GM21423 (cell line): ENCODE measurements around the gene IMMP2L.
A peak's percentile ranks its signal among the peaks of the same experiment; 100 is the strongest.

Experiments used
- ATAC-seq: cut with Tn5 transposase; IDR thresholded peaks from one replicate; pipeline ENCODE4 v1.9.1; 2021; ENCODE audit warnings: mild to moderate bottlenecking, moderate library complexity; ENCODE audit not compliant: unreplicated experiment

The IMMP2L gene

GRCh38 chr7:111051832-111052231 lies 510.5 kb downstream of the IMMP2L start:
- ATAC-seq: no peak

GRCh38 chr7:111050875-111051416 lies 511.3 kb downstream of the IMMP2L start:
- ATAC-seq: no peak

GRCh38 chr7:111049971-111050680 lies 512.2 kb downstream of the IMMP2L start:
- no peak for ATAC-seq

- no peak for ATAC-seq
Measured at GRCh38 chr7:111047595-111047994, 514.7 kb downstream of the IMMP2L start.

GRCh38 chr7:111045449-111045848 lies 516.8 kb downstream of the IMMP2L start:
- ATAC-seq: no peak

- peak; percentile 96 for ATAC-seq
Measured at GRCh38 chr7:111043561-111043960, 518.7 kb downstream of the IMMP2L start.

- no peak for ATAC-seq
Measured at GRCh38 chr7:111042842-111043241, 519.5 kb downstream of the IMMP2L start.

- no peak for ATAC-seq
Measured at GRCh38 chr7:111041577-111041976, 520.7 kb downstream of the IMMP2L start.

- peak; percentile 51 for ATAC-seq
Measured at GRCh38 chr7:111038185-111038584, 524.1 kb downstream of the IMMP2L start.

GRCh38 chr7:111031916-111032315 lies 530.4 kb downstream of the IMMP2L start:
- ATAC-seq: no peak

- no peak for ATAC-seq
Measured at GRCh38 chr7:111030336-111030735, 532.0 kb downstream of the IMMP2L start.

GRCh38 chr7:111029574-111030251 lies 532.6 kb downstream of the IMMP2L start:
- ATAC-seq: peak; percentile 51

GRCh38 chr7:111029141-111029572 lies 533.1 kb downstream of the IMMP2L start:
- ATAC-seq: no peak

GRCh38 chr7:111027396-111027795 lies 534.9 kb downstream of the IMMP2L start:
- ATAC-seq: no peak

- ATAC-seq: no peak
Measured at GRCh38 chr7:111026806-111027205, 535.5 kb downstream of the IMMP2L start.

- no peak for ATAC-seq
Measured at GRCh38 chr7:111026343-111026742, 535.9 kb downstream of the IMMP2L start.

- peak; percentile 50 for ATAC-seq
Measured at GRCh38 chr7:111025006-111025405, 537.3 kb downstream of the IMMP2L start.

- no peak for ATAC-seq
Measured at GRCh38 chr7:111018960-111019736, 543.1 kb downstream of the IMMP2L start.

GRCh38 chr7:111018447-111018846 lies 543.8 kb downstream of the IMMP2L start:
- ATAC-seq: no peak

GRCh38 chr7:111014079-111014478 lies 548.2 kb downstream of the IMMP2L start:
- ATAC-seq: no peak
